Measurements from ENCODE around the gene OR2T35. TPM values are rescaled to one million over a fixed set of nuclear protein-coding genes. Genes with fewer than 3 reads are reported as not detected.

Gene OR2T35
- not detected in 2 replicates for total RNA-seq

GRCh38 chr1:248645178-248645577, at the start of gene OR2T35:
OR2T35 (minus strand) TSS chr1:248645278; CDS start chr1:248639258, 6,020 bp downstream.

GRCh38 chr1:248655354-248655753, 10.3 kb upstream of the OR2T35 start, which contains the start of gene OR2T27:
OR2T27 (minus strand) TSS chr1:248655528; CDS start chr1:248650884, 4,644 bp downstream.

GRCh38 chr1:248634991-248635390, 10.1 kb downstream of the OR2T35 start, which contains the start of gene OR2T11:
OR2T11 (minus strand) TSS chr1:248635091; CDS start chr1:248627128, 7,963 bp downstream.

GRCh38 chr1:248597589-248597988, 47.5 kb downstream of the OR2T35 start, which contains the start of gene OR2T10:
OR2T10 (minus strand) TSS chr1:248597700; CDS start chr1:248593768, 3,932 bp downstream.

Other genes with a start within 250 kb of the OR2T35 start
- gene OR2T1, start 242.2 kb downstream of the OR2T35 start, total RNA-seq = not detected in 2 replicates
- gene OR2T2, start 199.6 kb downstream of the OR2T35 start, total RNA-seq = not detected in 2 replicates
- not detected in 2 replicates for gene OR2T3, start 171.9 kb downstream of the OR2T35 start, total RNA-seq
- gene OR2T5, start 156.7 kb downstream of the OR2T35 start, total RNA-seq = not detected in 2 replicates
- gene OR2G6, start 137.2 kb downstream of the OR2T35 start, total RNA-seq = not detected in 2 replicates
- gene OR2T29, start 82.5 kb downstream of the OR2T35 start, total RNA-seq = not detected in 2 replicates
- not detected in 2 replicates for gene OR2T34, start 70.5 kb downstream of the OR2T35 start, total RNA-seq
- gene OR2T10, start 47.6 kb downstream of the OR2T35 start, total RNA-seq = not detected in 2 replicates
- not detected in 2 replicates for gene OR2T11, start 10.2 kb downstream of the OR2T35 start, total RNA-seq
- gene OR2T27, start 10.2 kb upstream of the OR2T35 start, total RNA-seq = not detected in 2 replicates
- gene OR14I1, start 57.5 kb upstream of the OR2T35 start, total RNA-seq = not detected in 2 replicates
- gene LYPD8, start 110.5 kb upstream of the OR2T35 start, total RNA-seq = 0.28 TPM in 1 of 2 replicates, not detected in the other
- gene SH3BP5L, start 180.6 kb upstream of the OR2T35 start, total RNA-seq = 32.7 and 43.3 TPM in 2 replicates
- gene ZNF672, start 192.9 kb upstream of the OR2T35 start, total RNA-seq = 16.3 and 23.2 TPM in 2 replicates
- 24.9 and 33.5 TPM in 2 replicates for gene ZNF692, start 213.8 kb upstream of the OR2T35 start, total RNA-seq

All from regular cardiac myocyte (primary cell).